Vagina (tissue), 2 donors: ENCODE results near the gene CIAO2B. TPM values are rescaled to one million over a fixed set of nuclear protein-coding genes. Genes with fewer than 3 reads are reported as not detected.

ENCODE experiments used
- DNase-seq, 2 donors: peaks; one replicate each; pipeline ENCODE4 v3.0.0-alpha.2; 2017; ENCODE audit errors: extremely low spot score in 2 of 2
- H3K27ac ChIP-seq: fragments of 200-600 bp; sonication (generic); one replicate; pipeline ENCODE4 v1.5.1; 2019
- H3K27me3 ChIP-seq: fragments of 200-600 bp; sonication (generic); one replicate; pipeline ENCODE4 v1.5.1; 2019
- H3K36me3 ChIP-seq, 2 donors: fragments of 200-600 bp; sonication (generic); one replicate each; pipeline ENCODE4 v1.5.1; 2017 to 2019
- H3K4me1 ChIP-seq: fragments of 200-600 bp; sonication (generic); one replicate; pipeline ENCODE4 v1.5.1; 2019
- H3K4me3 ChIP-seq, 2 donors: fragments of 200-600 bp; sonication (generic); 1 replicate in 1 of 2; 2 replicates in 1 of 2; pipeline ENCODE4 v1.5.1; 2016 to 2019
- H3K9me3 ChIP-seq: fragments of 200-600 bp; sonication (generic); one replicate; pipeline ENCODE4 v1.5.1; 2019
- POLR2A ChIP-seq, 2 donors: fragments of 450-650 bp; IDR thresholded peaks; one replicate each; pipeline ENCODE4 v1.6.1; 2017; ENCODE audit warnings: antibody characterized with exemption in 2 of 2, mild to moderate bottlenecking in 2 of 2, moderate library complexity in 2 of 2
- POLR2AphosphoS5 ChIP-seq, 2 donors: sonication (generic); formaldehyde crosslinking; IDR thresholded peaks; one replicate each; pipeline ENCODE4 v1.9.0; 2017; ENCODE audit warnings: antibody characterized with exemption in 2 of 2, mild to moderate bottlenecking in 2 of 2, low read depth in 1 of 2; ENCODE audit not compliant: insufficient read depth in 1 of 2
- intact Hi-C: fragments of 100-400 bp; cut with DNase I; formaldehyde crosslinking; loops from one replicate; pipeline ENCODE4 v1.15.1; 2023
- total RNA-seq: library from RNA; depleted of rRNA; stranded (reverse); fragments of >200 nt; gene quantifications from one replicate; pipeline ENCODE4 v1.2.3, GENCODE V29; 2016
- TF ChIP-seq, protein P1 (sequence below), 3 experiments: fragments of 450-650 bp in 2 of 3; fragments of 200-600 bp in 1 of 3; sonication (generic) in 1 of 3; IDR thresholded peaks; one replicate each; pipeline ENCODE4 v1.5.1; 2017 to 2019; ENCODE audit warnings: antibody characterized with exemption in 3 of 3, mild to moderate bottlenecking in 2 of 3, moderate library complexity in 2 of 3

CIAO2B gene
- total RNA-seq, 1 donor from 2014 or later: 105 TPM

DNA sequence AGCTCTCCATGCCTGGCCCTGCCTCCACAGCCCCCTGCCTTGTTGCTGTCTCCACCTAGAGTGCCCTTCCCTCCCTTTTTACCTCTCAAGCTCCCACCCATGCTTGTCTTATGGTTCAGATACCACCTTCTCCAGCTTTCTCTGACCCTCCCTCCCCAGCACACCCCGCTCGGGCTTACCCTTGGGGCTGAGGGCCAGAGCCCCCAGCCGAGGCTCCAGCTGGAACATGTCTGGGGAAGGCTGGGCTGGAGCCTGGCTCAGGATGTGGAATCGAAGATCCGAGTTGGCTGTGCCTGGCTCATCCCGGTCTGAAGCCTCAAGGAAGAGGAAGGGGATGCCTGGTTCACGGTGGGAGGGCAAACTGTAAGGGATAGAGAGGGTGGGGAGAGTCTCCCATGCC lies 19.2 kb downstream of the CIAO2B start:
- Histone ChIP-seq H3K9me3 (no peaks in the 10 kb centered on the region), H3K27me3 (no peaks in the 10 kb centered on the region), H3K27ac (no peak overlapping the region), H3K4me3 (no peak overlapping the region), H3K4me1 (no peaks in the 10 kb centered on the region), H3K36me3 (no peaks in the 10 kb centered on the region)
- TF ChIP-seq POLR2A (IDR thresholded peaks at IDR 0.05): no peak
- TF ChIP-seq POLR2AphosphoS5 (IDR thresholded peaks at IDR 0.05; ENCODE audit: insufficient read depth in 1 of 2, low read depth in 1 of 2): no peak
- TF ChIP-seq, protein P1, sequence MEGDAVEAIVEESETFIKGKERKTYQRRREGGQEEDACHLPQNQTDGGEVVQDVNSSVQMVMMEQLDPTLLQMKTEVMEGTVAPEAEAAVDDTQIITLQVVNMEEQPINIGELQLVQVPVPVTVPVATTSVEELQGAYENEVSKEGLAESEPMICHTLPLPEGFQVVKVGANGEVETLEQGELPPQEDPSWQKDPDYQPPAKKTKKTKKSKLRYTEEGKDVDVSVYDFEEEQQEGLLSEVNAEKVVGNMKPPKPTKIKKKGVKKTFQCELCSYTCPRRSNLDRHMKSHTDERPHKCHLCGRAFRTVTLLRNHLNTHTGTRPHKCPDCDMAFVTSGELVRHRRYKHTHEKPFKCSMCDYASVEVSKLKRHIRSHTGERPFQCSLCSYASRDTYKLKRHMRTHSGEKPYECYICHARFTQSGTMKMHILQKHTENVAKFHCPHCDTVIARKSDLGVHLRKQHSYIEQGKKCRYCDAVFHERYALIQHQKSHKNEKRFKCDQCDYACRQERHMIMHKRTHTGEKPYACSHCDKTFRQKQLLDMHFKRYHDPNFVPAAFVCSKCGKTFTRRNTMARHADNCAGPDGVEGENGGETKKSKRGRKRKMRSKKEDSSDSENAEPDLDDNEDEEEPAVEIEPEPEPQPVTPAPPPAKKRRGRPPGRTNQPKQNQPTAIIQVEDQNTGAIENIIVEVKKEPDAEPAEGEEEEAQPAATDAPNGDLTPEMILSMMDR (IDR thresholded peaks at IDR 0.05): no peak
- DNase-seq: no peak
- intact Hi-C loops: no loop called here

DNA sequence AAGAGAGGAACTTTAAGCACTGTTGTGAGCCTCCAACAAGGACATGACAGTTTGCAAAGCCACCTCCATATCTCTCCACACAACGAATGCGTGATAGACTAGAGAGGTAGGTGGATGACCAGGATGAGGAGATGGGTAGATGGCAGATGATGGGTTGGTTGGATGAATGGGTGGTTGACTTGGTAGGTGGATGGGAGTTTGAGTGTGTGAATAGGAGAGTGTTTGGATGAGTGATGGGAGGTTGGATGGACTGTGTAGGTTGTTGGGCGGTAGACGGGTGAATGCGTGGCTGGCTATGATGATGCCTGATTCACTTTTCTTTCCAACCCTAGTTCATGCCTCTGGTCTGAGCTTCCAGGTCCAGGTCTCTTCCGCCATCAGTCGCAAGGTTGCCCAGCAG lies 19.7 kb downstream of the CIAO2B start:
- H3K9me3 ChIP-seq: no peaks in the 10 kb centered on the region
- H3K27me3 ChIP-seq: no peaks in the 10 kb centered on the region
- no peak for TF ChIP-seq POLR2A (IDR thresholded peaks at IDR 0.05)
- TF ChIP-seq POLR2AphosphoS5 (IDR thresholded peaks at IDR 0.05; ENCODE audit: insufficient read depth in 1 of 2, low read depth in 1 of 2): no peak
- TF ChIP-seq, protein P1 (IDR thresholded peaks at IDR 0.05): no peak
- DNase-seq: no peak
- H3K36me3 ChIP-seq: no peaks in the 10 kb centered on the region
- H3K4me1 ChIP-seq: no peaks in the 10 kb centered on the region
- H3K4me3 ChIP-seq: no peak overlapping the region
- intact Hi-C loops: no loop called here
- no peak overlapping the region for H3K27ac ChIP-seq

DNA sequence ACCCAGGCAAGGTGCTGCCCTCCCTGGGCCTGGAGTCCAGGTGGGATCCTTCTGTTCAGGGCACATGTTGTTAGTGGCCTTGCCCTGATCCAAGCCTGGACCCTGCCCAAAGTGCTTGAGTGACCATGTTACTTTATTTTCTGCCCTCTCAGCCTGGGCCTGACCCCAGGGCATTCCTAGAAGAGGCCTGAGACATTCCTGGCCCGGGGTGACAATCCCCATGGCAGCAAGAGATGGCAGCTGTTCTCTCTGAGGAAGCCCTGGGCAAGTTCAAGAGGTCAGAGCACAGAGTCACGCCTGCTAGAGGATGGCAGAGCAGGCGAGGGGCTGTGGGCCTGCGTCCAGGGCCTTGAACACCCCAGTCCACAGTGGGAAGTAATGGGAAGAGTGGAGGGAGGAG lies 20.5 kb downstream of the CIAO2B start:
- H3K27me3 ChIP-seq: no peaks in the 10 kb centered on the region
- no peak overlapping the region for H3K4me3 ChIP-seq
- H3K4me1 ChIP-seq: no peaks in the 10 kb centered on the region
- DNase-seq: no peak
- intact Hi-C loops: no loop called here
- TF ChIP-seq POLR2A (IDR thresholded peaks at IDR 0.05) (no peak), POLR2AphosphoS5 (IDR thresholded peaks at IDR 0.05; ENCODE audit: insufficient read depth in 1 of 2, low read depth in 1 of 2) (no peak)
- TF ChIP-seq, protein P1 (IDR thresholded peaks at IDR 0.05): no peak
- no peak overlapping the region for H3K27ac ChIP-seq
- no peaks in the 10 kb centered on the region for H3K9me3 ChIP-seq
- H3K36me3 ChIP-seq: no peaks in the 10 kb centered on the region

DNA sequence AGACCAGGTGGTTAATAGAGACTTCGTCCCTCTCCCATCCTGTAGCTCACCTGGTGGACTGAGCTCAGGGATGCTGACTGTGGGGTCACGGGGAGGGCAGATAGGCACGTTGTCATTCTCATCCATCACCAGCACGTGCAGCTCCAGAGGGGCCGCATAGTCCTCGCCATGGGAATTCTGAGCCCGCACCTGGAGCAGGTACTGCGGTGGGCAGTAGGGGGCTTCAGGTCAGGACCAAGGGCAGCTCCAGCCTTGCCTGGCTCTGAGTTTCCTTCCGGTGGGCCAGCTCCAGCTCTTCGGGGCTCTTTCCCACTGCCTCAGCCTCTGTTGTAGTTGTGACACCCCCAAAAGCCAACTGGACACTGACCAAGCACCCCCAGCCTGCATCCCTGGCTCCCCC lies 21.1 kb downstream of the CIAO2B start:
- Histone ChIP-seq H3K27ac (no peak overlapping the region), H3K4me3 (no peak overlapping the region), H3K4me1 (no peaks in the 10 kb centered on the region), H3K36me3 (no peaks in the 10 kb centered on the region), H3K27me3 (no peaks in the 10 kb centered on the region), H3K9me3 (no peaks in the 10 kb centered on the region)
- intact Hi-C loops: no loop called here
- DNase-seq: no peak
- TF ChIP-seq POLR2A (IDR thresholded peaks at IDR 0.05) (no peak), POLR2AphosphoS5 (IDR thresholded peaks at IDR 0.05; ENCODE audit: insufficient read depth in 1 of 2, low read depth in 1 of 2) (no peak)
- TF ChIP-seq, protein P1 (IDR thresholded peaks at IDR 0.05): no peak

DNA sequence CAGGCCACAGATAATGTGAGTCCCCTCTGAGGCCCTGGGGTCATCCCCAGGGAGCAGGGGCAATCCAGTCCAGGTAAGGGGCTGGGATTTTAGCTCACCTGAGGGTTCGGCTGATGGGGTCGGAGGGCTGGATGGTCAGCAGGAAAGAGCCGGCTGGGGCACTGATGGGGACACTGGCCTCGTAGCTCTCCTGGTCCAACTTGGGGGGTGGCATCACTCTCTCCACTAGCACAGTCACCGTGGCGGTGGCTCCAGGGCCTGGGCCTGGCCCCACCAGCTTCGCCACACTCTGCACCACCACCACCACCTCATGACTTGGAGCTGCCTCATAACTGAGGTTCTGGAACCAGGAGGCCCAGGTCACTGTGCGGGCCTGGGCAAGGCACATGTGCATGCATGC lies 22.4 kb downstream of the CIAO2B start:
- Histone ChIP-seq H3K9me3 (no peaks in the 10 kb centered on the region), H3K4me3 (no peak overlapping the region), H3K4me1 (no peaks in the 10 kb centered on the region), H3K27ac (no peak overlapping the region), H3K36me3 (no peaks in the 10 kb centered on the region), H3K27me3 (no peaks in the 10 kb centered on the region)
- DNase-seq: no peak
- intact Hi-C loops: no loop called here
- no peak for TF ChIP-seq POLR2A (IDR thresholded peaks at IDR 0.05)

DNA sequence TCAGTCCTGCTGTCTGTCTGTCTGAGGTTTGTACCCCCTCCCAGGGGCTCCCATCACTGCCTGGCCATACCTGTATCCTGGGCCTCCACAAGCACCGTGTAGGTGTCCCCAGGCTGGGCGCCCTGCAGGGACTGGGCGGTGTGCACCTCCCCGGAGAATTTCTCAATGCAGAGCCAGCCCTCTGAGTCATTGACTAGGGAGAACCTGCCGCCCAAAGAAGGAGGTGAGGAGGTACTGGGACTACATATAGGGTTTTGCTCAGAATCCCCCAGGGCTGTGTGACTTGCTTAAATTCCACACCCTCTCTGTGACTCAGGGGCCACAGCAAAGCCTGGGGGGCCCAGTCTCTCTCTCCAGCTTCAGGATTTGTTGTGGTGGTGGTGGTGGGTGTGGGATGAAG lies 23.1 kb downstream of the CIAO2B start:
- Histone ChIP-seq H3K9me3 (no peaks in the 10 kb centered on the region), H3K4me1 (peaks cover under 1% of the 10 kb centered on the region), H3K27me3 (no peaks in the 10 kb centered on the region), H3K4me3 (no peak overlapping the region), H3K36me3 (no peaks in the 10 kb centered on the region), H3K27ac (no peak overlapping the region)
- DNase-seq: no peak
- no peak for TF ChIP-seq POLR2A (IDR thresholded peaks at IDR 0.05)
- TF ChIP-seq POLR2AphosphoS5 (IDR thresholded peaks at IDR 0.05; ENCODE audit: insufficient read depth in 1 of 2, low read depth in 1 of 2): no peak
- TF ChIP-seq, protein P1 (IDR thresholded peaks at IDR 0.05): no peak
- intact Hi-C loops: no loop called here
